Muscle layer of duodenum (tissue), 2 donors: ENCODE measurements around the gene CPN1.

Source experiments
- H3K27ac ChIP-seq: one replicate; pipeline ENCODE4 v1.7.0; 2013; ENCODE audit warnings: mild to moderate bottlenecking, low read length
- H3K27me3 ChIP-seq: one replicate; pipeline ENCODE4 v1.7.0; 2013; ENCODE audit warnings: low read depth, mild to moderate bottlenecking, control low read depth, low read length
- H3K36me3 ChIP-seq, 2 donors: one replicate each; pipeline ENCODE4 v1.7.0; 2013; ENCODE audit warnings: low read length in 2 of 2, control low read depth in 1 of 2, mild to moderate bottlenecking in 1 of 2; ENCODE audit not compliant: insufficient read depth in 2 of 2, control insufficient read depth in 1 of 2
- H3K4me1 ChIP-seq, 2 donors: one replicate each; pipeline ENCODE4 v1.7.0; 2013; ENCODE audit warnings: low read length in 2 of 2, mild to moderate bottlenecking in 2 of 2, control low read depth in 1 of 2, moderate library complexity in 1 of 2; ENCODE audit not compliant: insufficient read depth in 2 of 2, control insufficient read depth in 1 of 2
- H3K4me3 ChIP-seq, 2 donors: one replicate each; pipeline ENCODE4 v1.7.0; 2013; ENCODE audit warnings: low read length in 2 of 2, low read depth in 1 of 2, mild to moderate bottlenecking in 1 of 2
- H3K9me3 ChIP-seq, 2 donors: one replicate each; pipeline ENCODE4 v1.7.0; 2013; ENCODE audit warnings: low read length in 2 of 2, control low read depth in 1 of 2, mild to moderate bottlenecking in 1 of 2; ENCODE audit not compliant: control insufficient read depth in 1 of 2
- donor health status: healthy.

The CPN1 gene

DNA sequence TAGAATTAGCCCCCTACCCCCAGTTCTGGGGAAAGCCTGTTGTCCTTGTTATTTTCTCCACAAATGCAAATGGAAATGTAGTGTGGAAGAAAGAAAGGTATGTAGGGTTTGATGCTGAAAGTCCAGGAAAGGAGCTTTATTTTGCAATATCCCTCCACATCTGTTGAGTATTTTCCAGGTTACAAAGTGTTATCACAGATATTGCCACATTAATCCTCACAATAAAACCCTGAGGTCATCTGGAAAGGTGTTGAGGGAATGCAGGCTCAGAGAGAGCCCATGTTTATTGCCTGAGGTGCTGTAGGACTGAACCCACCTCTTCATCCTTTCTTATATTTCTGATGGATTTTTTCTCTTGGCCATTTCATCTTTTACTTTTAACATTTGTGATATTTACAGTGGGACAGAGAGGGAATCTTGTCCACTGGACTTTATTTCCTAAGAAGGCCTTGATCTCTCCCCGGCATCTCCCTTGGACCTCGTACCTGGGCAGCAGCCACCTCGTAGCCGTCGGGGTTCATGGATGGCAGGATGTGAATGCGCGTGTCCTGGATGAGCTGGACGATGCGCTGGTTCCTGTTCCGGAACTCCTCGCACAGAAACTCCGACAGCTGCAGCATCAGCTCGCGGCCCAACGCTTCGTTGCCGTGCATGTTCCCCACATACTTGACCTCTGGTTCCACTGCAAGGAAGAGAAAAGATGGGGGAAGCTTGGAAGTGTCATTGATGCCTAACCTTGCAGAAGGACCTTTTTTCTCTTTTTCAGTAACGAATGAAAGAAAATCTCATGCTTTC is 6.0 kb downstream of the CPN1 start:
- no peak overlapping the region for H3K27ac ChIP-seq
- H3K27me3 ChIP-seq = no peaks in the 10 kb centered on the region
- no peaks in the 10 kb centered on the region for H3K4me1 ChIP-seq
- no peaks in the 10 kb centered on the region for H3K9me3 ChIP-seq
- H3K4me3 ChIP-seq = no peak overlapping the region
- no peaks in the 10 kb centered on the region for H3K36me3 ChIP-seq

- no peak overlapping the region for H3K4me3 ChIP-seq
- no peaks in the 10 kb centered on the region for H3K9me3 ChIP-seq
- H3K27me3 ChIP-seq = no peaks in the 10 kb centered on the region
- no peaks in the 10 kb centered on the region for H3K4me1 ChIP-seq
- H3K36me3 ChIP-seq = no peaks in the 10 kb centered on the region
- no peak overlapping the region for H3K27ac ChIP-seq
Observed at GRCh38 chr10:100072514-100072913, 9.2 kb downstream of the CPN1 start.

- H3K4me3 ChIP-seq = no peak overlapping the region
- no peak overlapping the region for H3K27ac ChIP-seq
- H3K27me3 ChIP-seq = no peaks in the 10 kb centered on the region
- H3K4me1 ChIP-seq = no peaks in the 10 kb centered on the region
- H3K36me3 ChIP-seq = no peaks in the 10 kb centered on the region
- H3K9me3 ChIP-seq = no peaks in the 10 kb centered on the region
Observed at GRCh38 chr10:100071529-100071928, 10.1 kb downstream of the CPN1 start.

- H3K9me3 ChIP-seq = no peaks in the 10 kb centered on the region
- H3K27me3 ChIP-seq = no peaks in the 10 kb centered on the region
- no peaks in the 10 kb centered on the region for H3K4me1 ChIP-seq
- no peaks in the 10 kb centered on the region for H3K36me3 ChIP-seq
- no peak overlapping the region for H3K27ac ChIP-seq
- no peak overlapping the region for H3K4me3 ChIP-seq
Observed at GRCh38 chr10:100067466-100067865, 14.2 kb downstream of the CPN1 start.

DNA sequence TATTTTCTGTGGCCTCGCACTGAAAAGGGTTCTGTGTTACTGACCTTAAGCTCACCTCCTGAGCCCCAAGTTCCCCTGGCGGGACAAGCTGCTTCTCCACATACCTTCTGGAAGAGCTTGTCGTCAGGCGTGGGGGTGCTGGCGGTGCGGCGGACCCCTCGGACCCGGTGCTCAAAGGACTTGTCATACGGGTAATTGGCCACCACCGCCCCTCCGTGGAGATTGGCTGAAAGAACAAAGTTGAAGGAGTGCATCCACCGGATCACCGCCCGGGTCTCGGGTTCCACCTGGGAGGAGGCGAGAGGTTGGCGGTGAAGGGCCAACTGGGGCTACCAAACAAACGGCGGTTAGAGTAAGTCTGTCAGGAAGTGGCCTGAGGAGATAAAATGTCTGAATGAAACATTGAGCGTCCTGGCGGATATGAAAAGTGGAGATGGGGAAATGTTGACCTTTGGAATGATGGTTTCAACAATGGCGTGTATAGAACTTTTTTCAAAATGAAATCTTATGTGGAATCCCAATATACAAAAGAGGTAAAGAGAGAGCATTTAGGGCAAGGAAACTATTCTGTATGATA is 16.5 kb downstream of the CPN1 start:
- no peak overlapping the region for H3K27ac ChIP-seq
- no peaks in the 10 kb centered on the region for H3K4me1 ChIP-seq
- no peaks in the 10 kb centered on the region for H3K36me3 ChIP-seq
- H3K9me3 ChIP-seq = no peaks in the 10 kb centered on the region
- no peak overlapping the region for H3K4me3 ChIP-seq
- no peaks in the 10 kb centered on the region for H3K27me3 ChIP-seq

DNA sequence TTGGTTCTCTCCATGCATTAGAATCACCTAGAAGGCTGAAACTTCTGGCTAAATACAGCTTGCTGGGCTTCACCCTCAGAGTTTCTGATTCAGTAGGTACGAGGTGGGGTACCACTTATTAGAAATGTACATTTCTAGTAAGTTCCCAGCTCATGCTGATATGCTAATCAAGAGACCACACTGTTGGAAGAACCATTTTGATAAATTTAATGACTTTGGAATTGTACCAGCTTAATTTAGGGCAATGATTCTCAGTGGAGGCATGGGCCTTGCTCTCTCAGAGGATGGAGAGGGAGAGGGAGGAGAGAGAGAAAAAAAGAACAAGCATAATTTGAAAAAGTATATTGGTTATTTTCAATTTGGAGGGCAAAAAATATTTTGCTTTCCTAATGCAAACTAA is 20.3 kb downstream of the CPN1 start:
- Histone ChIP-seq H3K9me3 (no peaks in the 10 kb centered on the region), H3K4me3 (no peak overlapping the region), H3K27ac (no peak overlapping the region), H3K36me3 (no peaks in the 10 kb centered on the region), H3K4me1 (no peaks in the 10 kb centered on the region), H3K27me3 (no peaks in the 10 kb centered on the region)

DNA sequence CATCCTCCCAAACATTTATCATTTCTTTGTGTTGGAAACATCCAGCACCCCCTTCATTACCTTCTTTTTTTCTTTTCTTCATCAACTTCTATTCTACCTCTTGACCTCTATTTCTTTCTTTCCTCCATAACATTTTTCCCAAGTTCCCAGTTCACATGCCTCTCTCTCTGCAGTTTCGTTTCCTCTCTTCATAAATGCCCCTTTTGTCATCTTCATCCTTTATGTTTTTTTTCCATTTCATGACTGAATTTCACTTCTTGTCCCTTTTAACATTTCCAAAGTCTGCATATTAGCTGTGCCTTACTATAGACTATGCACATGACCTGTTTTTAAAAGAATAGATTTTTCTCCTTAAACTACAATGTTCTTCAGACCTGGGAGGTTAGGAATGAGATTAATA is 23.7 kb downstream of the CPN1 start:
- no peaks in the 10 kb centered on the region for H3K36me3 ChIP-seq
- no peak overlapping the region for H3K4me3 ChIP-seq
- H3K27ac ChIP-seq = no peak overlapping the region
- no peaks in the 10 kb centered on the region for H3K27me3 ChIP-seq
- H3K4me1 ChIP-seq = no peaks in the 10 kb centered on the region
- H3K9me3 ChIP-seq = peaks cover 0 to 2% of the 10 kb centered on the region in 2 donors

DNA sequence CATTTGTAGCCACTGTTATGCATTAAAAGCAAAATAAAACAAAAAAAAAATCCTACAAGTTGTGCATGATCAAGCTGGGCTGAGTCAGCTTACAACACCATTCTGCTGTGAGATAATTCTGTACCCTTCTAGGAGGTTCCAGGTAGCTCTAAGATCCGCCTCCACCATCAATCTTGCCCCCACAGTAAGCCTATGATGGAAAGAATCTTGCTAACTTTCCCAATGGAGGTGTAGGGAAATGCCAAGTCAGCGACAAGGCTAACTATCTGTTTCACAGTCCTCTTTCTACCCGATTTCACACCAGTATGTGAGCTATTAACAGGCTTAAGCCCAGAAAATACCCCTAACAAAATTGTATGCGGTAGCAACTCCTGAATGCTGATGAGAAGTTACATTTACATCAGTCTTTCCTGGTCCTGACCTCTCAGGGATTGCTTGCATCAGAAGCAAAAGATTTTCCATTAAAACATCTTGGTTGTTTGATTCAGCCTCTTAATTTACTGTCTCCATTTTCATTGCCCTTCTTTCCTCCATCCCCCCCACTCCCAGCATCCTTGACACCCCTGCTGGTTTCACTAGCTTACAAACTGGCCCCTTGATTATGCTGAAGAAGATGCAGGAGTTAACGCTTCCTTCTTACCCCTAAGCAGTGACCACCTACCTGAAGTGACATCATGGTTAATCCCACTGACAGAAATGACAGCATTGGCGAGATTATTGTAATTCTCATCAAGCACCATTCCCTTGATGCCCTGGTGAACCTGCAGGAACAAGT is 27.8 kb downstream of the CPN1 start:
- Histone ChIP-seq H3K4me3 (no peak overlapping the region), H3K27ac (no peak overlapping the region), H3K27me3 (no peaks in the 10 kb centered on the region), H3K4me1 (no peaks in the 10 kb centered on the region), H3K9me3 (peaks cover 0 to 2% of the 10 kb centered on the region in 2 donors), H3K36me3 (no peaks in the 10 kb centered on the region)

DNA sequence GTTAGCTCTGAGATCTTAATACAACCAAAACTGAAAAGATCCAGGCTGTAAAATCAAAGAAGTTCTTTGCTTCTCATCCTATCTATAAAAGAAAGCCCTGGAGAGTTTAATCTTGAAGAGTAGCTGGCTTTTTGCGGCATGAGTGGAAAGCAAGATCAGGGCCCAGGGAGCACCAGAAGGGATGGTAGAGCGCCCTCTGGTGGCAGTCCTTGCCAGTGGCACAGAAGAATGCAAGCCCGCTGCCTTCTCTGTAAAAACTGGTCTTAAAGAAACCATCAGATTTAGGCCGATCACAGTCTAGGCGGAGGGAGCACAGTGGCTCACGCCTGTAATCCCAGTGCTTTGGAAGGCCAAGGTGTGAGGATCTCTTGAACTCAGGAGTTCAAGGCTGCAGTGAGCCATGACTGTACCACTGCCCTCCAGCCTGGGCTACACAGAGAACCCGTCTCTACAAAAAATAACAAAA is 35.6 kb downstream of the CPN1 start:
- H3K4me1 ChIP-seq = peaks cover 0 to 4% of the 10 kb centered on the region in 2 donors
- no peaks in the 10 kb centered on the region for H3K27me3 ChIP-seq
- no peaks in the 10 kb centered on the region for H3K9me3 ChIP-seq
- H3K4me3 ChIP-seq = no peak overlapping the region
- no peak overlapping the region for H3K27ac ChIP-seq
- H3K36me3 ChIP-seq = no peaks in the 10 kb centered on the region

DNA sequence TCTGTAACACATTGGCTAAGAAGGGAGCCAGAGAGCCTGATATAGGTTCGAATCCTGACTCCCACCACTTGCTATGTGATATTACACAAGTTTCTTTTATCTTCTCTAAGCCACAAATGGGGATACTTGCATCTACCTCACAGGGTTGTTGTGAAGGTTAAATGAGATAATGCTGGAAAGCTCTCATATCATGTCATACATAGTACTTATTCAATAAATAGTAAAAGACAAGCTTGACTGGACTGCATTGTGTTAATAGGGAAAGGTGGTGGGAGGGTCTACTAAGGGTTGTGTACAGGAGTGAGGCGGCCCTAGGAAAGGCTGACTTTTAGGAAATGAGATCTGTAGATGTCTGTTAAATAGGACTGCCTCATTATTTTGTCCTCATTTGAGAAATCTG is 36.1 kb downstream of the CPN1 start:
- Histone ChIP-seq H3K27ac (no peak overlapping the region), H3K36me3 (no peaks in the 10 kb centered on the region), H3K4me3 (no peak overlapping the region), H3K4me1 (peaks cover 0 to 4% of the 10 kb centered on the region in 2 donors), H3K9me3 (no peaks in the 10 kb centered on the region), H3K27me3 (no peaks in the 10 kb centered on the region)

- H3K27me3 ChIP-seq = no peaks in the 10 kb centered on the region
- no peak overlapping the region for H3K4me3 ChIP-seq
- H3K36me3 ChIP-seq = no peaks in the 10 kb centered on the region
- H3K4me1 ChIP-seq = peaks cover 0 to 4% of the 10 kb centered on the region in 2 donors
- no peak overlapping the region for H3K27ac ChIP-seq
- no peaks in the 10 kb centered on the region for H3K9me3 ChIP-seq
Observed at GRCh38 chr10:100043796-100044195, 37.9 kb downstream of the CPN1 start.
